HG03439 (cell line): ENCODE data around the gene FSTL4.

Experiments used
- ATAC-seq: cut with Tn5 transposase; IDR thresholded peaks from one replicate; pipeline ENCODE4 v1.9.1; 2021; ENCODE audit warnings: mild to moderate bottlenecking, moderate library complexity; ENCODE audit not compliant: unreplicated experiment

The FSTL4 gene

DNA sequence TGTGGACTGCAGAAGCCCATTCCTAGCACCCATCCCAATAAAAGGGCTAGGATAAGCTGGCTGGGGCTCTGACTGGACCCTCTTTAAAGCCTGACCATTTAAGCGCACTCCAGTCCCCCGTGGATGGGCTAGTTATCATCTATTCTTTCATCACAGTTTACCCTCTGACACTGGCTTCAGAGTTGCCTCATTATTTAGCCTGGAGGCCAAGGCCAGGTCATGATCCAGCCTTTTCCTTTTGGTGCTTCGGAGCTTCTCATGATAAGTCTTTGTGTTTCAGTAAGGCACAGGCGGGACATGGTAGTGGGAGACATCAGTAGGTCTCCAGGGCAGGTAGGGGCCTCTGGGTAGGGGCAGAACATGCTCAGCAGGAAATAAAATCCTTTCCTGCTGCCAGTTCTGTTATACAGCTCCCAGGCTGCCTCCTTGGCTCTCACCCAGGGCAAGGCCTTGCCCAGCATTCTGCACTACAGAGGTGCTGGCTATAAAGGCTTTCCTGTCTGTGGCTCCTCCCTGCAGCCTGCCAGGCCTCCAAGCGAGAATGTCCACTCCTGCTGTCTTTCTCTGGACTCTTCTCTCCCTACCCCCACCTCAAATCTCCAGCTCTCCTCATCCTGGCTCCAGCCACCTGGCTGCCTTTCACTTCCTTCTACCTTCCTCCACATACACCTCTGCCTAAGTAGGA, 128.8 kb downstream of the FSTL4 start:
- no peak for ATAC-seq

DNA sequence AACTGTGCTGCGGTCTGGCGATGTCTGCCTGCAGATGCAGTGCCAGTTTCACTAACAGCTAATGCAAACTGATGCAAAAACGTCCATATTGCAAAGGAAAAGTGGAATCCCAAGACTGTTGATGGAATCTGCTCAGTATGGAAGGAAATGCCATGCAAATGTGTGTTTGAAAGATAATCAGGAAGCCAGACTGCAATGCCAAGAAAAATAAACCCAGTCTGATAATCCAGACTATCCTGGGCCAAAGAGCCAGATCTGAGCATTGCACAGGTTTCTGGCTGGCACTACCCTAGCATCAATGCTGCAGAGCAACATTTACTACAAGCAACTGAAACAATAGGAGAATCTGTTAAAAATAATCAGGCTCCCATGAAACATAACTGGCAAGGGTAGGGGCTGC, 130.3 kb downstream of the FSTL4 start:
- no peak for ATAC-seq

DNA sequence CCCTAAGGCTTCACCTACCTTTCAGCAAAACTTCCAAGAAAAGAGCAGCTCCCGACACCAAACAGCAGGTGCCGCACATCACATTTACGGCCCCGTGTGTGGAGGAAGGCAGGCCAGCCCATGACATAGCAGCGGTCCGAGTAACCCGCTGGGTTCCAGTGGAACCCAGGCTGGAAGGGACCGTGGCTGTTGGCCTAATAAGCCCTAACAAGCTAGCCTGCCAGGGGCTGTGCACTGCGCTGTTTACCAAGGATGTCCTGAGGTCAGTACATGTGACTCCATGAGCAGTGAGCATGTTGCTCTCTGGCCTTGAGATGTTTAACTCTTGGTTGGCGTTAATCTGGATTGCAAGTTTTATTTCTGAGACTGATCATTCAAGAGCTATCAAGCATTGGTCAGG, 131.5 kb downstream of the FSTL4 start:
- no peak for ATAC-seq

DNA sequence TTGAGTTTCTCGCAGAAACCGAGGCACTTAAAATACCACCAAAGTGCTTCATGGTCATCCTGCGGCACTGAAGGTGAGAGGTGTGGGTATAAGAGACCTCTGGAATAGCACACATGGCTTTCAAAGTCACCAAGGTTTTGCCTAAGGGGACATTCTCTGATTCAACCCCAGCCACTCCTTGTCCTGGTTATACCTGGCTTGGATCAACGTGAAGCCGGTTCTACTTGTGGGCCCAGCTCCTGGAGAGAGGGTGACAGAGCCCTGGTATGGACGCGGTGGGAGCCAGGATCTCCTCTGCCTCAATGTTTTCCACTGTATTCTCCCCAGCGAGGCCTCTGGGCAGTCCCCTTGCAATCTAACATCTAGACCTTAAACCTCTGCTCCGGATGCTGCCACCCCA, 132.0 kb downstream of the FSTL4 start:
- ATAC-seq = no peak

DNA sequence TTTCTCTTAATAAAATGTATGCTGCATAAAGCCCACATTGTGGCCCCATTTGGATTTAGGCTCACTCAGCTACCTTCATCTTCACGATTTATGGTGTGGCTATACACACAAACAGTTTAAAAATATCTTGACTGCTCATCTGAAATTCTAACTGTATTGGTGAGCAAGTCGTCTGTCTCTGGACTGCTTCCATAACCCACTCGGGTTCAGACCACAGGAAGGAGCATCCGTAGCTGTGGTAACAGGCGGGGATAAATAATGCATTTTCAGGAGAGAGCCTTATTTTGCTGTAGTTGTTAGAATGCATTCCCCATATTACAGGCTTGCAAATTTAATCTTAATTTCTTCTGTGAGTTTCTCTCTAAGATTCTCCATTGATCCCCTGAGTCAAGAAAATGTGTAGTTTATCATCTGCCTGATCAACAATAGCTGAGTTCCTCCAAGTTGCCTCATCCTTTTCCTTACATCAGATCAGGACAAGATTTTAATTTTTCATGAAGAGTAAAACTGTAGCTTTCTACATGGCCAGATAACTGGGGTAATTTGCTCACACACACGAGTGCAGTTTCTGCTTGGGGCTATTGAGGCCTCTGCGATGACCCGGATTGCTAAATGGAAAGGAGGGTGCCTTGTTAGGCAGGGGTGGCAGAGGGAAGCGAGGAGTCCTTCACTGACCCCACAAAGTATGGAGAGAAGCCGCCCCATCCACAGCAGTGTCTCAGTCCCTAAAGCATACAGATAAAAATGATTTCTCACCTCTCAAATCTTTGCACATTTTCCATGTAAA, 133.9 kb downstream of the FSTL4 start:
- no peak for ATAC-seq

DNA sequence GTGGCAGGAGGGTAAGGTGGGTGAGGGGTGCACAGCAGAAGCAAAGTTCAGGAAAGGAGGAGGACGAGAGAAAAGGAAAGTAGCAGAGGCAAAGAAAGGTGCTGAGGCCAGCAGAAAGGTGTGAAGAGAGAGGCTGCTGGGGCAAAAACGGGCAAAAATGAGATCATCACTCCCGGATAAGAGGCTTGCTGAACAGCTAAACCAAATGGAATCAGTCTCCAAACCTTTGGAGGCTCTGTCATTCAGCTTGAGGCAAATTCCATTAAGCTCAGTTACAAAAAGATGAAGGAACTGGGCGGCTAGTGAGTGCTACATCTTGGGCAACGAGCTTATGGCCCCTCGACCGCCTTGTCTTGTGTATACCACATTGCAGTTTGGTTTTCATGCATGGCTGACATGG, 136.4 kb downstream of the FSTL4 start:
- no peak for ATAC-seq

DNA sequence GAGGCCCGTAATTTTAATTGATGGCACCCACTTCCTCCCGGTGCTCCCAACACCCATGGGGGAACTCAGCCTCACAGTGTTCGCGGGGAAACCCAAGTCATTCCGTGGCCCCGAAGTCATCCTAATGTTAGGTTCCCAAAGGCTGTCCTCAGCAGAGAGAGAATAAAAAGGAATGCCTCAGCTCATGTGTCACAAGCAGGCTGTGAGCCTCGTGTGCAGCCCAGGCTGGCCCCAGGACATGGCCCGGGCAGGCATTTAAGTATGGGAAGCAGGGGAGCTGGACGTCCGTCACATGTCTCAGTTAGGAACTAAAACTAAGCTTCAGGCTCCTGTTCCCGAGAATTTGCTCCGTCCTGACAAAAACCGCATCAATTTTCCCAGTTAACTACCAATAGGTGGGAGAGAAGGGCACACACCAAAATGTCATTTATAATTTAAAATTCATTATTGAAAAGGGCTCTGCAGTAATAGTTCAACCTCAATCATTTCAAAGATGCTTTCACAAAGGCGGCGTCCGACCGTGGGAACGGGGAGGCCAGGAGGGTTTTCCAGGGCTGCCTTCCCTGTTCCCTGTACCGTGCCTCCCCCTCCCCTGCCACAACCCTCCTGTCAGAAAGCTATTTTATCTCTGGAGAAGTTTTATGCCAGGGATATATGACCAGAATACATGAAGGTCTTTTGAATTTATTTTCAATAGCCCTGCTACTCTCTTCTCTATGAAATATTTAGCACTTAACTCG, 137.3 kb downstream of the FSTL4 start:
- ATAC-seq = no peak

DNA sequence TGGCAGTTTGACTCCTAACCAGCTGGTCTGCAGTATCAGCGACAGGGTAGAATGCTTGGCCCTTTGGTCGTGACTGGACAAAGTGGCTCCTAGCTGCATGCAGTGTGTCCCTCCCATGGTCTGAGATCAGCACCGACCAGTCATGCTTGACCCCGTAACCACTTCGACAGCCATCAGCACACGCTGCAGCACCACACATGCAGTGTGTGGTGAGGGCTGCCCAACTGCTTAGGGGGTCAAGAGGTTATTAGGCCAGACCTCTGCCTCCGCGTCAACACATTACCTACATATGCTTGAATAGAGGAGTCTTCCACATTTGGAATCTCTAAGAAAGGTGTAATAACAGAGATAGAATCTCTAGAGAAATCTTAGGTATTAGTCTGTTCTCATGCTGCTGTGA, 139.1 kb downstream of the FSTL4 start:
- no peak for ATAC-seq

DNA sequence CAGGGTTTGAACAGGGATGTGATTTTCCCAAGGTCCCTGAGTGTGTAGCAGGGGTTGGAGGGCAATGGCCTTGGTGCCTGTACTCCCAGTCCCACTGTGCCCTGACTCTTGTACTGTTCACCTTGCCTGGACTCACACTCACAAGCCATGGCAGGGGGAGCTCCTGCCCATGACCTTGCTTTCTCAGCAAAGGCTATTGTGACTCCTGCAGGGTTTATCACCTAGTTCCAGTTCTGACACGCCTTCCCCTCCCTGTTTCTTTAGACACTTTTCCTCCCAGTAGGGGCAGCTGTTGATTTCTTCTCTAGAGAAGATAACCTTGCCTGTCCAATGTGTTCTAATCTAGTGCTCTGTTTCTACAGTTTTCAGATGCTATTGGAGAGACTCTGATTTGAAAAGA, 139.5 kb downstream of the FSTL4 start:
- ATAC-seq = no peak

DNA sequence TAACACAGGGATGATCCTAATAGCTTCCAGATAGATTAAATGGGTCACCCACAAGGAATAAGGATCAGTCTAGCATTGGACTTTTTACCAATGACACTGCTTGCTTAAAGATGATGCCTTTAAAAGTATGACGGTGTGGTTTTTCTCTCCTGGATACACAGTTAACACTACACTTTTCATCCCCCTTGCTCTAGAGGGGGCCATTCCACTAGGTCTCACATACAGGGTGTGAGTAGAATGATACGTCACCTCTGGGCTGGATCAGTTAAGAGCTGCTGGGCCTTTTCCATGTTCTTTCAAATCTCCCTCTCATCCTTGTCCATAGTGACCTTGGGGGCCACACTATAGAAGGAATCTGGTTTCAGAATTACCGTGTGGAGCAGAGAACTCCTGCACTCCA, 140.6 kb downstream of the FSTL4 start:
- ATAC-seq = no peak

DNA sequence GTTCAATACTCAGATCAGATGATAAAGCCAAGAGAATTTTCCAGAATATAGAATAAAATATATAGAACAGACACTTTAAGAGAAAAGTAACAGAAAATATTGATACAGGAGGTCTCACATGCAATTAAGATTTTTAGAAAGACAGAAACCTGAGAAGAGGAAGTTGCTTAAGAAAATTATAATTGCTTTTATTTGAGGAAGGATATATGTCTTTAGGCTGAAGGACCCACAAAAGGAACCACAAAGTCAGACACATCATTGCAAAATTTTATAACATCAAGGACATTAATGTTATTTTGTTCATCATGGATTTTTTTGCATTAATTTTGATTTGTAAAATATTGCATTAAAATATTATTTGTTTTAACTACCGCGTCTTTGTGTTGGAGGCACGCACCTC, 141.5 kb downstream of the FSTL4 start:
- ATAC-seq = no peak

DNA sequence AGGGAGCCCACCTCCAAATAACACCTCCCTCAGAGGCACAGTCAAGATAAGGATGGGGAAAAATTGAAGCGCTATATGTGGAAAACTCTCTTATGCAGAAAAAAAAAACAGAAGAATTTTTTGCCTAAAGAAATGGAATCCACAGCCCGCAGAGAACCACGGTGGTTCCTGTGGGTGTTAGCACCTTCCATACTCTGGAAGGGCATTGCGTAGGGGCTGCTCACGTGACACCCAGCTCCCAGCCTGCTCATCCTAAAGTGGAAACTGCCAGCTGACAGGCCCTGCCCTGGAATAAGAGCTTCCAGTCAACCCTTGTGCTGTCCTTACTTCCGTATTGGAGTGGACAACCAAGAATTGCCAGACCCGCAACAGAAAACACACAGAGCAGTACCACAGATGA, 142.5 kb downstream of the FSTL4 start:
- no peak for ATAC-seq

DNA sequence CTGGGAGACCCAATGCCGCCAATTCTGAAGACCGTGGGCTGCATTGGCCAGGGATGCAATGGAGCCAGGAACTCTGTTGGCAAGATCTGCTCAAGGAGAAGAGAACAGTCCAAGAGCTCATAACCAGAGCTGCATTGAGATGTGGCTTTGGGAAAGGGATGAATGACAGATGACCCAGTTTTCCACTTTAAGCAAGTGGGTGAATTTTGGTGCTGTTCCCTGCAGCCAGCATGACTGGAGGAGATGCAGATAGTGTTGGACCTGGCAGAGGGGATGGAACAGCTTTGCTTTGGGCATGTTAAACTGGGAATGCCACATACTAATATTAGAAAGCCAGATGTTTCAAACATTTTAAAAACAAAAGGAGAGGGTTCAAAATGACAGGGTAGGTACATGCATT, 143.1 kb downstream of the FSTL4 start:
- no peak for ATAC-seq

DNA sequence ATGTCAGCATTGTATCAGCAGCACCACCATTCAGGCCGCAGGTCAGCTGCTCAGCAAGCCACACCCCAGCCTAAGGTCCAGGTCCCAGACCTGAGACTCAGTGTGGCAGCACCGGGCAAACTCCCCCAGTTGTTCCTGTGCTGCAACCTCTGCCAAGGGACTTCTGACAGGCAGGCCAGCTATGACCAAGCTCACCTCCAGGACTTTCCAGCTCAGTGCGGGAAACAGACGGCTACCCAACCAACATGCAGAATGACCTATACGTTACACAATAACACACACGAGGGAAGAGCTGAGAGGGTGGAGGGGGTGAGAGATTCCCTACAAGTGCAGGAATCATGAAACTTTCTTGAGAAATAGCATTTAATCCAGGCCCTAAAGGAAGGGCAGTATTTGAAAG, 143.7 kb downstream of the FSTL4 start:
- ATAC-seq = no peak

DNA sequence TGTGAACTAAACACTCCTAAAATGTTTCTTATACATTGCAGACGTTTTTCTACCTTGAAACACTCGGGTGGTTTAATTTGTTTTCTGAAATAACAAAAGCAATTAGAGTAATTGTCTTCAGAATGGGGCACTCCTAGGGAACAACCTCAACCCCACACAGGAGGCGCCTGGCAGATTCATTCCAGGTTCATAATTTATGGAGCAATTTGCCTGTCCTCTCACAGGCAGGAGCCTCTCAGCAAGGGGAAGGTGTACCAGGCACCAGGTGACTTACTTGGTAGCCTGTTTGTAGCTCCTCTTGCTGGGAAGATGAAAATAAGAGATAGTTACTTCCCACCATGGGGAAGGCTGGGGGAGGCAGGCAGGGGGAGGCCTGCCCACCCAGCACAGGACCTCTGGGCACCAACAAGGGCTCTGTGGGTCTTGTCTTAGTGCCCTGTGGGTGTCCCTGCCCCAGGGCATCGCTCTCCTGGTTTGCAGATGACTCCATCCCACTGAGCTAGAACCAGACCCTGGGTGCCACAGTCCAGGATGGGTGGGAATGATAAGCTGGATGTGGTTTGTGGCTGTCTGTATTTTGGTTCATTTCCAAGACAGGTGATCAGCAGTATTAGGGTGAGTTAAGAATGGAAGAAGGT, 144.4 kb downstream of the FSTL4 start:
- ATAC-seq = no peak

DNA sequence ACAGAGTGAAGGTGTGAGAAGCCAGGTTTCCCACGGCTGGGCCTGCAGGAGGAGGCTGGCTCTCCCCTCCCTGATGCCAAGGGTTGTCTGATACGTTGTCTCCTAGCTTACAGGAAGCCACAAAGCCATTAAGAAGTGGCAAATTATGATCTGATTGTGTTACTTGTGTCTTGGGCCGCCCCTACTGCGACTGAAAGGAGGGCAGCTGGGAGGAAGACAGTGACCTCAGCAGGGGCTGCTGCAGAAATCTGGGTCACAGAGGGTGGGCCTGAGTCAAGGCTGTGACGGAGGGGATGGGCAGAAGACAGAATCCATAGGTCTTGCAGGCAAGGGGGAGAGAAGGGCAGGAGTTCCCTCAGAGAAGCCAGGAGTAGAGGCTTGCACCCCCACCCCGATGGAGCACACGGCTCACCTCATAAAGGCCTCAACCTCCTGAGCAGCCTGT, 145.0 kb downstream of the FSTL4 start:
- no peak for ATAC-seq

DNA sequence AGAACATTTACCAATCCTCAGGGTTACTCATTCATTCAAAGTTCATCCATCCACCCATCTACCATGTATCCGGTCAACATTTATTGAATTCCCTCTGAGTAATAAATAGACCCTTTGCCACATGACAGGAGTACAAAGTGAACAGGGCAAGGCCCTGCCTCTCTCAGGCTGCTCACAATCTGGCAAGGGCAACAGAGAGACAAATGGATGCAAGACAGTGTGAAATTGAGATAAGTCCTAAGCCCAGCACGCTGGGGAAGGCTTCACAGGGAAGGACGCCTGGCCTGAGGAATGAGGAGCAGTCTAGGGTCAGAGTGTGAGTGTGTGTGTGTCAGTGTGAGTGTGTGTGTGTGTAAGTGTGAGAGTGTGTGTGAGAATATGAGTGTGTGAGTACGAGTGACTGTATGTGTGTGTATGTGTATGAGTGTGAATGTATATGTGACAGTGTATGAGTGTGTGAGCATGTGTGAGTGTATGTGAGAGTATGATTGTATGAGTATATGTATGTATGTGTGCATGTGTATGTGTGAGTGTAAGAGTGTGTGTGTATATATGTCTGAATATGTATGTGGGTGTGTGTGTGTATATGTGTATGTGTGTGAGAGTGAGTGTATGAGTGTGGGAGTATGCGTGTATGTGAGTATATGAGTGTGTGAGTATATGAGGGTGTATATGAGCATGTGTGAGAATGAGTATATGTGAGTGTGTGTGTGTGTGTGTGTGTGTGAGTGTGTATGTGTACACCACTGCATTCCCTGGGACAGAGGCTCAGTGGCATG, 145.6 kb downstream of the FSTL4 start:
- ATAC-seq = no peak

DNA sequence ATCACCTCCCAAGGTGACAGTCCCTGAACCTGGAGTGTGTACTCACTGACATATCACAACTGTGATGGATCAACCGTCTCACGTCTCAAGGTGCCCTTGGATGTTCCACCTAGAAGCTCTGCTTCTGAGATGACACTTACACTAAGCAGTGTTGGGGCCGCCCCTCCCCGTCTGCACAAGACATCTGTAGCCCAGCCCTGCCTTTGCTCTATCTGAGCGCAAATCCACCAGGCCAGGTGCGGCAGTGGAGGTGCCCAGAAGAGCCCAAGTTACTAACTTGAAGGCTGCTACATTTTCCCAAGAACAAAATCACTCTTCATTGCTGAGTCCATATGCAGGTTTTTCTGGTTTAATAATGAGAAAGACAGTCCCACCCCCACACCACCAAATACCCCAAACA, 148.3 kb downstream of the FSTL4 start:
- no peak for ATAC-seq

DNA sequence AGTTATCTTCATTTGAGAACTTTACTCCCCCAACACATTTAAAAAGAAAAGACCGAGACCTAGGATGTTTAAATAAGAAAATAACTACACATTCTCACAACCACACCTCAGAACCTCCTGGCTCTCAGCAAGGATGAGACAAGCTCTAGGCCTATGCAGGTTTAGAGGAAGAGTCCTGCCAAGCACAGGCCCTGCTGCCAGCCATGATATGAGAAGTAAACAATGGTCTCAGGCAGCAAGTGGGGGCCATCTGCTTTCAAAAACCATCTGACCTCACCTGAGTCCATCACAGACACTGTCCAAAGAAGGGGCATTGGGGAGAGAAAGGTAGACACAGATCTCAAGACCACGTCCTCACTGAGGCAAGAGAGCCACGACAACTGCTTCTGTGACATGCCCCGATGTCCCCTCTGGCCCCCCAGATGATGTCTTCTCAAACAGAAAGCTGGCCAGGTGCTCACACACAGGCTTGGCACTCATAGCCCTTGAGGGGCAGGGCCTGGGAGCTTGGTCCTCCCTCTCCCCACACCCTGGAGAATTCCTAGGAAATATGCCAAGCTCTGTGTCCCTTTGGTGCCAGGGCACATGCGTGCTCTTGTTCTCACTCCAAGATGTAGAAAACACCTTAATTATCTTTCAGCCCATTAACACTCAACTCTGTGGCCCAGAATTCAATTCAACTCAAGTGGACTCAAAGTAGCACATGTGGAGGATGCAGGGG, 150.4 kb downstream of the FSTL4 start:
- no peak for ATAC-seq

DNA sequence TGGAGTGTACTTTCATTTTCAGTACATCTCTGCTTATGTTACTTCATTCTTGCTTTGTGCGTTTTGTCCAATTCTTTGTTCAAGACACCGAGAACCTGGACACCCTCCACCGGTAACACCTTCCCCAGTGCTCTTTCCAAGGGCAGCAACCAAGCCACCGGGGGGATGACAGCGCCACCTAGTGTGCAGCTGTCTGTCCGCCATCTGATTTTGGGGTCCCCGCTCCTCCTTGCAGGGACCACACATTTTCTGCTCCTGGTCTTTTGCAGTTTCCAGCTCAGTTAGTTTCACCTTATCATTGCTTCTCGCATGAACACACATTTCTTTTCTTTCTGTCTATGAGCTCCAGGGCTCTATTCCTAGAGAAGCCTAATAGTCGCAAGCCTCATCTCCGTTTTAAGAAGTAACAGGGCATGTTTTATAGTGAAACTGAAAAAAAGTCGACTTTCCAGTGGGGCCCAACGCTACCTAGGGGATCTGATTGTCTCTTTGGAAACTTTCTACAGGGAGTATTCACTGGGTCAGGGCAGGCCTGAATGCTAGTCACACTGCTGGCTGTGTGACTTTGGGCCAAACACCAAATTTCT, 152.1 kb downstream of the FSTL4 start:
- ATAC-seq = no peak
